ENCODE data around the gene SH3PXD2A. TPM values are rescaled to one million over a fixed set of nuclear protein-coding genes. Genes with fewer than 3 reads are reported as not detected.

SH3PXD2A gene
- total RNA-seq, 2 experiments from 2014 or later: 8.6 TPM

- ChIA-PET CTCF (interaction anchor here (0.6 kb wide), 1 partner anchor 115 kb away, joined by 3 read pairs; no protein-coding TSS in a partner anchor), POLR2A (no interaction called here)
Observed at GRCh38 chr10:103838862-103839518, 16.4 kb downstream of the SH3PXD2A start.

- POLR2A ChIA-PET: no interaction called here
- CTCF ChIA-PET: interaction anchor here (0.7 kb wide), 1 partner anchor 125 kb away, joined by 3 read pairs; no protein-coding TSS in a partner anchor
Observed at GRCh38 chr10:103838070-103838395, 17.3 kb downstream of the SH3PXD2A start.

- POLR2A ChIA-PET: no interaction called here
- CTCF ChIA-PET: interaction anchor here (0.7 kb wide), 1 partner anchor 125 kb away, joined by 3 read pairs; no protein-coding TSS in a partner anchor
Observed at GRCh38 chr10:103837370-103838069, 17.9 kb downstream of the SH3PXD2A start.

- CTCF ChIA-PET: no interaction called here
- POLR2A ChIA-PET: no interaction called here
Observed at GRCh38 chr10:103836861-103837260, 18.5 kb downstream of the SH3PXD2A start.

- ChIA-PET POLR2A (no interaction called here), CTCF (no interaction called here)
Observed at GRCh38 chr10:103836273-103836672, 19.1 kb downstream of the SH3PXD2A start.

- CTCF ChIA-PET: no interaction called here
- POLR2A ChIA-PET: no interaction called here
Observed at GRCh38 chr10:103835096-103836050, 20.0 kb downstream of the SH3PXD2A start.

GRCh38 chr10:103834436-103835095, 20.8 kb downstream of the SH3PXD2A start:
- ChIA-PET CTCF (no interaction called here), POLR2A (no interaction called here)

GRCh38 chr10:103833731-103834365, 21.5 kb downstream of the SH3PXD2A start:
- POLR2A ChIA-PET: no interaction called here
- CTCF ChIA-PET: no interaction called here

- POLR2A ChIA-PET: no interaction called here
- CTCF ChIA-PET: no interaction called here
Observed at GRCh38 chr10:103832806-103833205, 22.6 kb downstream of the SH3PXD2A start.

GRCh38 chr10:103829838-103830465, 25.4 kb downstream of the SH3PXD2A start:
- CTCF ChIA-PET: no interaction called here
- POLR2A ChIA-PET: no interaction called here

GRCh38 chr10:103829278-103829677, 26.1 kb downstream of the SH3PXD2A start:
- ChIA-PET POLR2A (no interaction called here), CTCF (no interaction called here)

GRCh38 chr10:103828587-103829197, 26.7 kb downstream of the SH3PXD2A start:
- ChIA-PET POLR2A (no interaction called here), CTCF (no interaction called here)

GRCh38 chr10:103828107-103828506, 27.3 kb downstream of the SH3PXD2A start:
- POLR2A ChIA-PET: no interaction called here
- CTCF ChIA-PET: no interaction called here

GRCh38 chr10:103826885-103827284, 28.5 kb downstream of the SH3PXD2A start:
- ChIA-PET CTCF (no interaction called here), POLR2A (no interaction called here)

GRCh38 chr10:103824281-103824680, 31.1 kb downstream of the SH3PXD2A start:
- POLR2A ChIA-PET: no interaction called here
- CTCF ChIA-PET: no interaction called here

- CTCF ChIA-PET: no interaction called here
- POLR2A ChIA-PET: no interaction called here
Observed at GRCh38 chr10:103823706-103824272, 31.6 kb downstream of the SH3PXD2A start.

GRCh38 chr10:103822800-103823199, 32.6 kb downstream of the SH3PXD2A start:
- CTCF ChIA-PET: interaction anchor here (0.6 to 1.6 kb wide), 2 partner anchors 26 to 70 kb away, joined by 3 to 4 read pairs; no protein-coding TSS in a partner anchor

GRCh38 chr10:103822107-103822716, 33.2 kb downstream of the SH3PXD2A start:
- ChIA-PET POLR2A (no interaction called here), CTCF (interaction anchor here (0.6 to 1.6 kb wide), 2 partner anchors 26 to 70 kb away, joined by 3 to 4 read pairs; no protein-coding TSS in a partner anchor)

More at GRCh38 chr10:103822800-103823199, 32.6 kb downstream of the SH3PXD2A start:
- POLR2A ChIA-PET: no interaction called here
